ENCODE measurements around the gene SYT2.
"Not testable (repeated sequence)": the region's sequence is repeated elsewhere in the genome, so short reads cannot be mapped to it uniquely, and the experiment has no call there.

- not testable (repeated sequence) for TF ChIP-seq CTCF (IDR thresholded peaks at IDR 0.05; ENCODE audit: borderline replicate concordance, extremely low read depth, low read length, poor library complexity, severe bottlenecking); EZH2 (IDR thresholded peaks at IDR 0.05; ENCODE audit: borderline replicate concordance, low read depth, low read length, severe bottlenecking)
Observed at GRCh38 chr1:202545647-202546303, 164.5 kb downstream of the SYT2 start.

All from DND-41 (cell line).